Ovary (tissue), 3 donors: ENCODE results near the gene PAF1.

Source experiments
- CTCF ChIP-seq, 3 donors: fragments of 450-650 bp in 2 of 3; fragments of 200-600 bp in 1 of 3; IDR thresholded peaks; one replicate each; pipeline versions ENCODE4 v1.5.1 to v1.8.0; 2016 to 2022; ENCODE audit warnings: antibody characterized with exemption in 3 of 3, mild to moderate bottlenecking in 1 of 3
- EP300 ChIP-seq: sonication (generic); formaldehyde crosslinking; IDR thresholded peaks from one replicate; pipeline ENCODE4 v1.6.1; 2017; ENCODE audit warnings: antibody characterized with exemption
- POLR2A ChIP-seq: fragments of 450-650 bp; IDR thresholded peaks from one replicate; pipeline ENCODE4 v1.6.1; 2017; ENCODE audit warnings: antibody characterized with exemption, mild to moderate bottlenecking, moderate library complexity
- donor health status: DM: no; HTN: no; CAD: no.

DNA sequence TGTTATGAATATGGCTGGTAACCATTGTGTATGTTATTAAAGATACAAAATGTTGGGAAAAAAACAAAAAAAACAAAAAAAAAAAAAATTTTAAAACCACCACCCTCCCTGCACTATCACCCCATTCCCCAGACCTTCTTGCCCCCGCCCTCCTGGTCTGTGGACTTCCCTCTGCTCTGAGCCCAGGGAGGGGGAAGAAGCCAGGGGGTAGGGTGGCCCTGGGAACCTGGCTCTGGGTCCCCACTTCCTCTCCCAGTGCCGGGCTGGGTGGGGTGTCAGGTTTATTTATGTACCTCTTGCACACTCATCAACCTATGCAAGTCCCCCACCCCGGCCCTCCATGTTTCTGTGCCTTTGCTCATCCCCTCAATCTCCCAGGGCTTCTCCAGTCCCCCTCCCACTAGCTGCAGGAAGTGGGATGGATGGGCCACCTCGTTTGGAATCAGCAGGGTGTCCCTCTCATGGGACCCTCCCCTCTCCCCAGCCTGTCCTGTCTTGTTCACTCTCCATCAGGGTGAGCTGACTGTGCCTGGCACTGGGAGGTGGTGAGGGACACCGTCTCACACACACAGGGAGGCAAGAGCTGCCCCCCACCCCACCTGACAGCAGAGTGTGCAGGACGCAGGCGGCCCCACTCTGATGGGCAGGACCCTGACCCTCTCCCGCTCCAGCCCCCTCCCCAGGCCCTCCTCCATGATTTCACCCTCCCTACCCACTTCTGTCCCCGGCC lies 5.9 kb downstream of the PAF1 start:
- TF ChIP-seq CTCF (IDR thresholded peaks at IDR 0.05) (no peak), POLR2A (no peak), EP300 (no peak)
